SH-SY5Y (cell line): ENCODE measurements around the gene EEPD1.

ENCODE experiments used
- GATA2 ChIP-seq: IDR thresholded peaks from 2 replicates; pipeline ENCODE4 v1.6.1; 2011; ENCODE audit warnings: mild to moderate bottlenecking, low read depth, low read length
- GATA3 ChIP-seq: IDR thresholded peaks from 2 replicates; pipeline ENCODE4 v1.6.1; 2011; ENCODE audit warnings: low read depth, mild to moderate bottlenecking, low read length, moderate library complexity

DNA sequence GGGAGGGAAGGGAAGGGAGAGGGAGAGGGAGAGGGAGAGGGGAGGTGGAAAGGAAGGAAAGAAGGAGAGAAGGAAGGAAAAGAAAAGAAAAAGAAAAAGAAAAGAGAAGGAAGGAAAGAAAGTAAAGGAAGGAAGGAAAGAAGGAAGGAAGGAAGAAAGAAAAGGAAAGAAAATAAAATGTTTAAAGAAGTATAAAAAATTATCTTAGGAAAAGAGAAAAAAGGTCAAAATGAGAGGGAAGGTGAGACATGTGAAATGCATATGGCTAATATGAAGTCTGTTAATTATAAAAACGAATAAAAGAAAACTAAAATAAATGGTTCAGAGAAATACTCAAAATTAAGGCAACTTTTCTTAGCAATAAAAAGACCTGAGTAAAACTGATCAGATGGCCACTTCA lies 190.5 kb downstream of the EEPD1 start:
- TF ChIP-seq GATA2 (no peak), GATA3 (no peak)
